Duodenal mucosa (tissue), 2 donors: ENCODE measurements around the gene PDCD7.

Experiments used
- H3K27ac ChIP-seq: one replicate; pipeline ENCODE4 v1.7.0; 2013; ENCODE audit warnings: low read depth, low read length
- H3K27me3 ChIP-seq, 2 donors: one replicate each; pipeline ENCODE4 v1.7.0; 2013; ENCODE audit warnings: low read length in 2 of 2, control low read depth in 1 of 2; ENCODE audit not compliant: insufficient read depth in 2 of 2, control insufficient read depth in 1 of 2
- H3K36me3 ChIP-seq, 2 donors: one replicate each; pipeline ENCODE4 v1.7.0; 2013; ENCODE audit warnings: low read length in 2 of 2, control low read depth in 1 of 2; ENCODE audit not compliant: insufficient read depth in 2 of 2, control insufficient read depth in 1 of 2
- H3K4me1 ChIP-seq, 2 donors: one replicate each; pipeline ENCODE4 v1.7.0; 2013; ENCODE audit warnings: low read length in 2 of 2, control low read depth in 1 of 2; ENCODE audit not compliant: insufficient read depth in 2 of 2, control insufficient read depth in 1 of 2
- H3K4me3 ChIP-seq, 2 donors: one replicate each; pipeline ENCODE4 v1.7.0; 2013; ENCODE audit warnings: low read length in 2 of 2, low read depth in 1 of 2
- H3K9ac ChIP-seq, 2 donors: one replicate each; pipeline ENCODE4 v1.7.0; 2013; ENCODE audit warnings: low read length in 2 of 2, low read depth in 1 of 2
- H3K9me3 ChIP-seq, 2 donors: one replicate each; pipeline ENCODE4 v1.7.0; 2013; ENCODE audit warnings: low read length in 2 of 2, control low read depth in 1 of 2; ENCODE audit not compliant: control insufficient read depth in 1 of 2

The PDCD7 gene

GRCh38 chr15:65067645-65068402 lies 65.8 kb downstream of the PDCD7 start, which contains the start of gene RASL12:
RASL12 (minus strand) TSS chr15:65067991; CDS start chr15:65067835, 156 bp downstream.
- Histone ChIP-seq H3K27ac (peak within 1 kb of the TSS; percentile 11), H3K9ac (peak within 1 kb of the TSS; percentile 25 to 31), H3K9me3 (no peaks in the 10 kb centered on the region), H3K36me3 (no peaks in the 10 kb centered on the region), H3K4me1 (peaks cover 7 to 17% of the 10 kb centered on the region in 2 donors), H3K27me3 (peaks cover 11 to 19% of the 10 kb centered on the region in 2 donors), H3K4me3 (peak within 1 kb of the TSS; percentile 53 to 54)
